ENCODE data around the gene ANKRD13B.
A peak's percentile ranks its signal among the peaks of the same experiment; 100 is the strongest.

Gene ANKRD13B

GRCh38 chr17:29590411-29591145 lies 2.4 kb upstream of the ANKRD13B start:
- DNase-seq: peak; percentile 36
- in situ Hi-C loops (cut with MboI; ENCODE audit: low pct_unique_long_range_greater_than_20kb, low sequenced_read_pairs): no loop called here

GRCh38 chr17:29591146-29591736 lies 1.7 kb upstream of the ANKRD13B start:
- in situ Hi-C loops (cut with MboI; ENCODE audit: low pct_unique_long_range_greater_than_20kb, low sequenced_read_pairs): no loop called here
- DNase-seq: no peak

DNA sequence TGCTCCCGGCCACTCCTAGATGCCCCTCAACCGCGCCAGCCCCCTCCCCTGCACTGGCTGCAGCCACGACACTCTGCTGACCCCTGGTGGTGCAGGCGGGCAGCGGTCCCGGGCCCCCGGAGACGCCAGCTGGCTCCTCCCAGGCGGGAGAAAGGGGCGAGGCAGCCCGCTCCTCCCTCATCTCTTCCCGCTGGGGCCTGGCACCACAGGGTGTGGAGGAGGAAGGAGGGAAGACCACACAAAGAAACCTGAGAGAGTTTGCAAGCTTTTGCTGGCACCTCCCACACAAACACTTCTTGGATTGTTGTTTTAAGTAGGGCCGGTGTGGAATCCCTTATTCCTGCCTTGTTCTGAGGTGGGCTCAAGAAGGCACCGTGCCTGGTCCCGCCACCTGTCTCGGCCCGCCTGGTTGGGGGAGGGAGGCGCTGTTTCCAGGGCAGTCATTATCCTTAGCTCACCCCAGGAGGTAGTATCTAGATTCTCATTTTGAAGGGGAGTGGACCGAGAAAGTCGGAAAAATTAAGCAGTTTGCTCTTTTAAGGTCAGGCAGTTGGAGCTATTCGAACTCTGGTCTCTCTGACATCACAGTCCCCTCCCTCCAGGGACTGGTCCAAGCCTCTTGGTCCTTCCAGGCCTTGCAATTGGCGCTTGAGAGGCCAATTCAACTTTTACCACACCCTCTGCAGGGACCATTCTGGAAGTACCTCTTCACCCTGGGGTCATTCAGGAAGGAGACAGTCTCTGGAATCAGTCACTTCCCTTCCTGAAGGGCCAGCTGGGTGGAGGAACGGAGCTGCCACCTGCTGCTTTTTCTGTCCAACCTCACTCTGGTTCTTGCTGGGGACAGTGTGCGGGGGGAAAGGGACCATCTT lies 959 bp upstream of the ANKRD13B start:
- in situ Hi-C loops (cut with MboI; ENCODE audit: low pct_unique_long_range_greater_than_20kb, low sequenced_read_pairs): no loop called here
- DNase-seq: peak; percentile 97

GRCh38 chr17:29593591-29594518 lies 923 bp downstream of the ANKRD13B start:
- in situ Hi-C loops (cut with MboI; ENCODE audit: low pct_unique_long_range_greater_than_20kb, low sequenced_read_pairs): no loop called here

DNA sequence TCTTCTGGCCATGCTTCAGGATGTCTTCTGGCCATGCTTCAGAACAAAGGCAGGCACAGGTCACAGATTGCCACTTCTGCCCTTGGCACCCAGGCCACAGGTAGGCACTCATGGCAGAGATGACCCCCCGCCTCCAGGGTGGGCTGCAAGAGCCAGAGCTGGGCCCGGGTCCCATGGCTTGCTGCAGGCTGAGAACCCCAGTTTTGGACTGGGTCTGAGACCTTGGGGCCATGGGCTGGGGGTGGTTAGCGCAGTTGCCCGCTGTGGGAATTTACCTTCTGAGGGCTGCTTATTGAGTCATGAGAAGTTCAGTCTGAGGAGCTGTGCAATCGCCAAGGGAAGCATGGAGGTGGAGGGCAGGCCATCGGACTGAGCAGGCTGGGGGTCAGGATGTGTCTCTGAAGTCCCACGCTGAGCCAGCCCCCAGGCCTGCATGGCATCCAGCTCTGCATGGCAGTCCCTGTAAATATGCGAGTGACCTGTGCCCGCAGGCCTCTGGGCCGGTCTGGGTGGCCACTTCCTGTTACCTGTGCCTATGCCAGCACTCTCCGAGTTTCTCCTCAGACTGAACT lies 1.7 kb downstream of the ANKRD13B start:
- DNase-seq: no peak
- in situ Hi-C loops (cut with MboI; ENCODE audit: low pct_unique_long_range_greater_than_20kb, low sequenced_read_pairs): no loop called here

More at GRCh38 chr17:29593591-29594518, 923 bp downstream of the ANKRD13B start:
- DNase-seq: peak; percentile 57

DNA sequence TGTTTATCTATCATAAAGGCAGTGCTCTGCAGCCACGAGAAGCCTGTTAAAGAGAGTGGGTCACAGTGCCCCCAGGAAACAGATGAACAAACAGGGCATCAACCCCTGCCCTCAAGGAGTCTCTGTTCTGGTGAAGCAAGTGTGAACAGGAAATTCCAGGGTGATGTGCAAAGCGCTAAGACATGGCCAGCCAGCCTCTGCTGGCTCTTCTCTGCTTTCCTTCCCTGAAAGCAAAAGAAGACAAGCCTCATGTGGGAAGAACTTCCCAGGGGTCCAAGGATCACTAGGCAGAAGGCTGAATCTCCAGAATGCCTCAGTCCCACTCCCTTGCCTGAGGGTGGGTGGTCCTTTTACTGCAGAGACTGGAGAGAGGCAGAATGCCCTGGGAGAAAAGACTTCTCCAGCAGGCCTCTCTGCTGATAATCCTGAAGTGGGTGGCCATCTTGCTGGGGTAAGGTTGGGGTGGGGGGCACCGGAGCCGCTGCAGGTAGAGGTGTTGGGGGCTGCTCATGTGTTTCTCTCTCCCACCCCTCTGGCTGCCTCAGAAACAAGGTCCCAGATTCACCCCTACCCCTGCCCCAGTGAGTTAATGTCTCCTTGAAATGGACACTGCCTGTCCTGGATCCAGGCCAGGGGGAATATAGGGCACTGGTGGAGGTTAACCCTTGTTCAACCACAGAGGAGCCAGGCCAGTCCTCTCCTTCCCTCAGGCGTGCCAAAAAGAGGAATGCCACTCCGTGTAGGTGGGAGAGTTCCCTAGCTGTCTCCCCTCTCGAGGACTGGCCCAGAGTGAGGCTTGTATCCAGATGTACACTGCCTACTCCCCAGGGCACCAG lies 2.4 kb downstream of the ANKRD13B start:
- in situ Hi-C loops (cut with MboI; ENCODE audit: low pct_unique_long_range_greater_than_20kb, low sequenced_read_pairs): no loop called here
- no peak for DNase-seq

DNA sequence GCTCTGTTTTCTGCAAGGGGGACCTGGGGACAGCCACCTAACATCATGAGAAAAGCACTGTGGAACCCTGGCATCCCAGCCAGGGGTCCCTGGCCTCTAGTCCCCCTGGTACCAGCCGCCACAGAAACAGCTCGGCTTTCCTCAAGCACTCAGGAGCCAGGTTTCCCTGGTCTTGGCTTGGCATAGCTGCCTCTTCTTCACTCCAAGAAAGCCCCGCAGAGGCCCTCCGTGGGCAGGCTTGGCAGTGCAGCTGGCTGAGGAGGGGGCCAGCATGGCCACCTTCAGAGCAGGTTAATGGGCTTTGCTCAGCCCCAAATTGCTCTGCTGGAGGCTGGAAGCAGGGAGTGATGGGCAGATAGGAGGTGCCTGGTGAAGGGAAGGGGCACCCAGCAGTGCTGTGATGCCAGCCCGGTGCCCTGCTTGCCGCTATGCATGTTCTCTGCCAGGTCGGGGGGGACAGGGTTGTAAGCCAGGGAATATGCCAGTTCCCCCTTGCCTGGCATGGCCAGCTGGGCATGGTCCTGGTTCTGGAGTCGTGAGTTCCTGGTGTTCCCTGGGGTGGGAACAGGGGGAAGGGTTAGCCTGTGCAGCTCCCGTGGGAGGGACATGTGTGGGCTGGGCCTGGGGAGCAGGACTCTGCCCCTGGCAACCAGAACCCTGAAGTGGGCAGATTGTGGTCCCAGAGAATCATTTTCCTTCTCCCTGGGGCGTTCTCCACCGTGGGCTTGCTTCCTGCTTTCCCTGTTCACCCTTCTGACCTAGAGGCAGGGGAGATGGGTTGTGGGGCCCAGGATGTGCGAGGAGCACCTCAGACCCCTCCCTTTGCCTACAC lies 3.2 kb downstream of the ANKRD13B start:
- in situ Hi-C loops (cut with MboI; ENCODE audit: low pct_unique_long_range_greater_than_20kb, low sequenced_read_pairs): no loop called here
- DNase-seq: no peak

- in situ Hi-C loops (cut with MboI; ENCODE audit: low pct_unique_long_range_greater_than_20kb, low sequenced_read_pairs): no loop called here
- DNase-seq: no peak
Measured at GRCh38 chr17:29596811-29597210, 3.9 kb downstream of the ANKRD13B start.

DNA sequence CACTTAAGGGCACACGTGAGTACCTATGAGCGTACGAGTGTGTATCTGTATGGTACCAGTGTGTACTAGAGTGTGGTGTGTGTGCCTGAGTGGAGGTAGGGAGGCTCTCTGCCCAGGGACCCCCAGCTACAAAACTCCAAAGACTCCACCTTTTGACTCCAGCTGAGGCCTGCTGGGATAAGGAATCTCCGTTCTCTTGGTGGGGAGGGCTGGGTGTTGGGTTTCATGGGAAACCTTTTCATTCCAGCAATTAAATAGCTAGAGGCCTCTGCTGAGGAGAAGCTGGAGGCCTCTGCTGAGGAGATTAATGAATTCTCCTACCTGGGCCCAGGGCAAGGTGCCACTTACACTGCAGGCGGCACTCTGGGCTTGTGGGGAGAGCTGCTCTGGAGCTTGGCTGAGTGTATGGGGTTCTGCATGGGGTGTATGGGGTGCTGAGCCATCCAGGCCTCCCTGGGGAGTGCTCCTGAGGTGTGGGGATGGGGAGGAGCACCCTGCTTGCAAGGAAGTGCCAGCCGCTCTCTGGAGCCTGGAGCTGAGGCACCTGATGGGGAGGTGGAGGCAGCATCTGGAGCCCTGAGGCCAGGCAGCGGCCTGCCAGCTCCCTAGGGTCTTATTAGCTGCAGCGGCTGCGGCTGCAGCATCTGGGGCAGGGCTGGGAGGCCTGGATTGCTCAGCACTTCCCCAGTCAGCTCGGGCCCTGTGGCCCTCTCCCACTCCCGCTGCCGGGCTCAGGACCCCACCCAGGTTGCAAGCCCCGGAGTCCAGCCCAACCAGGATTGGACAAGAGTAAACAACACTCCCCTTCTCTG lies 4.6 kb downstream of the ANKRD13B start:
- in situ Hi-C loops (cut with MboI; ENCODE audit: low pct_unique_long_range_greater_than_20kb, low sequenced_read_pairs): no loop called here
- no peak for DNase-seq

- in situ Hi-C loops (cut with MboI; ENCODE audit: low pct_unique_long_range_greater_than_20kb, low sequenced_read_pairs): loop anchor here (25.0 kb wide), 1 partner anchor 484 kb away; no protein-coding TSS in a partner anchor
- DNase-seq: no peak
Measured at GRCh38 chr17:29603109-29603674, 10.3 kb downstream of the ANKRD13B start.

GRCh38 chr17:29607557-29608195 lies 14.7 kb downstream of the ANKRD13B start:
- no peak for DNase-seq
- in situ Hi-C loops (cut with MboI; ENCODE audit: low pct_unique_long_range_greater_than_20kb, low sequenced_read_pairs): loop anchor here (25.0 kb wide), 1 partner anchor 480 kb away; no protein-coding TSS in a partner anchor

DNA sequence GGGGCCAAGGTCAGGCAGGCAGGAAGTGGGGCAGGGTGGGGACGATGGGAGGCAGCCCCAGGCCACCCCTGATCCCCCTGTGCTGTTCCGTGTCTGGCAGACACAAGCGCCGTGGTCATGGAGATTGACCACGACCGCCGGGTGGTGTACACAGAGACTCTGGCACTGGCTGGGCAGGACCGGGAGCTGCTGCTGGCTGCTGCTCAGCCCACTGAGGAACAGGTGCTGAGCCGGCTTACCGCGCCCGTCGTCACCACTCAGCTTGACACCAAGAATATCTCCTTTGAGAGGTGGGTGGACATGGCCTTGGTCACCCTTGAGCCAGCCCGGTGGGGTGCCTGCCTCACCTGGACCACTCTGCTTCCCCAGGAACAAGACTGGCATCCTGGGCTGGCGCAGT lies 16.1 kb downstream of the ANKRD13B start:
- no peak for DNase-seq
- in situ Hi-C loops (cut with MboI; ENCODE audit: low pct_unique_long_range_greater_than_20kb, low sequenced_read_pairs): loop anchor here (25.0 kb wide), 1 partner anchor 478 kb away; no protein-coding TSS in a partner anchor

DNA sequence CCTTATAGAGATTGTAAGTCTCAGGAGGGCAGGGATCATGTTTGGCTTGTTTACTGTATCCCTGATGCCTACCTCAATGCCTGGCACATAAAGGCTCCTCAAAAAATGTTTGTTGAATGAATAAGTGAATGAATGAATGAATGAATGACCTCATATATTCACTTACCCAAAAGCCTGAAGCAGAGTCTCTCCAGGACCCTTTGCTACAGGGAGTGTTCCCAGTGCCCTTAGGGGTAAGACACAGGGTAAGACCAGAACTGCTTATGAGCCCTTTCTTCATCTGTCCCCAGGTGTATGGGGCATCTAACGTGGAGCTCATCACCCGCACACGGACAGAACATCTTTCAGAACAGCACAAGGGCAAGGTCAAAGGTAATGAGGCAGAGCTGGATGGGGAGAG lies 17.5 kb downstream of the ANKRD13B start:
- in situ Hi-C loops (cut with MboI; ENCODE audit: low pct_unique_long_range_greater_than_20kb, low sequenced_read_pairs): loop anchor here (25.0 kb wide), 1 partner anchor 477 kb away; no protein-coding TSS in a partner anchor

GRCh38 chr17:29611351-29612093 lies 18.6 kb downstream of the ANKRD13B start:
- DNase-seq: no peak
- in situ Hi-C loops (cut with MboI; ENCODE audit: low pct_unique_long_range_greater_than_20kb, low sequenced_read_pairs): loop anchor here (25.0 kb wide), 1 partner anchor 476 kb away; no protein-coding TSS in a partner anchor

More for the DNA sequence above, 17.5 kb downstream of the ANKRD13B start:
- DNase-seq: no peak

DNA sequence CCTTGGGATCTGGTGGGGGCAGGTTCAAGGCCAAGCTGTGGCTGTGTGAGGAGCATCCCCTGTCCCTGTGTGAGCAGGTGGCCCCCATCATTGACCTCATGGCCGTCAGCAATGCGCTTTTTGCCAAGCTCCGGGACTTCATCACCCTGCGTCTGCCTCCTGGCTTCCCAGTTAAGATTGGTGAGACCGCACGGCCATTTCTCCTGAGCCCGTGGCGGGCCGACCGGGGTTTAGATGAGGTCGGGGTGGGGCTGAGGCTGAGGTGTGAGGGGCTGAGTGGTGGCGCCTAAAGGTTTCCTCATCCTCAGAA lies 19.1 kb downstream of the ANKRD13B start:
- in situ Hi-C loops (cut with MboI; ENCODE audit: low pct_unique_long_range_greater_than_20kb, low sequenced_read_pairs): loop anchor here (25.0 kb wide), 1 partner anchor 475 kb away; no protein-coding TSS in a partner anchor
- DNase-seq: no peak
